ACC112 (cell line): ENCODE data around the gene DNMT3B.
"Not testable (repeated sequence)": the region's sequence is repeated elsewhere in the genome, so short reads cannot be mapped to it uniquely, and the experiment has no call there.

Experiments
- H2AFZ ChIP-seq: fragments of 200-600 bp; sonication (generic); one replicate; pipeline ENCODE4 v1.6.0; 2017; ENCODE audit warnings: antibody characterized with exemption, low read length; ENCODE audit not compliant: unreplicated experiment
- H3K27ac ChIP-seq: fragments of 200-600 bp; sonication (generic); 2 replicates; pipeline ENCODE4 v1.5.1; 2014; ENCODE audit warnings: low read depth, mild to moderate bottlenecking, antibody characterized with exemption, low read length, moderate library complexity
- H3K27me3 ChIP-seq: fragments of 200-600 bp; sonication (generic); 2 replicates; pipeline ENCODE4 v1.6.1; 2014; ENCODE audit warnings: mild to moderate bottlenecking, antibody characterized with exemption, low read length, moderate library complexity, mixed read lengths; ENCODE audit not compliant: insufficient read depth
- H3K36me3 ChIP-seq: fragments of 200-600 bp; sonication (generic); 2 replicates; pipeline ENCODE4 v1.6.1; 2016; ENCODE audit warnings: mild to moderate bottlenecking, antibody characterized with exemption, low read length, moderate library complexity, mixed read lengths; ENCODE audit not compliant: insufficient read depth
- H3K4me1 ChIP-seq: fragments of 200-600 bp; sonication (generic); one replicate; pipeline ENCODE4 v1.6.1; 2016; ENCODE audit warnings: low read length, mixed read lengths; ENCODE audit not compliant: insufficient read depth, unreplicated experiment, control insufficient read depth
- H3K4me3 ChIP-seq: fragments of 200-600 bp; sonication (generic); 2 replicates; pipeline ENCODE4 v1.5.1; 2014; ENCODE audit warnings: mild to moderate bottlenecking, low read depth, low read length
- H3K79me2 ChIP-seq: fragments of 200-600 bp; sonication (generic); one replicate; pipeline ENCODE4 v1.6.0; 2016; ENCODE audit warnings: low read length; ENCODE audit not compliant: control insufficient read depth, unreplicated experiment, insufficient read depth

The DNMT3B gene

GRCh38 chr20:32761831-32762753 lies at the start of gene DNMT3B:
Gene DNMT3B (plus strand): TSS chr20:32762385. CDS start chr20:32780324, 17,939 bp downstream.
- Histone ChIP-seq H3K36me3 (no peaks in the 10 kb centered on the region), H3K79me2 (peaks cover 8% of the 10 kb centered on the region), H3K27me3 (no peaks in the 10 kb centered on the region), H3K27ac (no peak within 1 kb of the TSS), H2AFZ (peak within 1 kb of the TSS; percentile 62), H3K4me3 (peak within 1 kb of the TSS; percentile 82), H3K4me1 (peaks cover 5% of the 10 kb centered on the region)

GRCh38 chr20:32718749-32719348 lies 43.3 kb upstream of the DNMT3B start:
- Histone ChIP-seq H3K4me3 (no peak overlapping the region), H2AFZ (no peak overlapping the region), H3K27ac (no peak overlapping the region), H3K36me3 (no peaks in the 10 kb centered on the region), H3K79me2 (no peaks in the 10 kb centered on the region), H3K27me3 (no peaks in the 10 kb centered on the region), H3K4me1 (no peaks in the 10 kb centered on the region)

GRCh38 chr20:32727683-32728082 lies 34.5 kb upstream of the DNMT3B start:
- H3K27ac ChIP-seq: no peak overlapping the region
- no peak overlapping the region for H2AFZ ChIP-seq
- H3K4me3 ChIP-seq: no peak overlapping the region
- H3K36me3 ChIP-seq: no peaks in the 10 kb centered on the region
- H3K4me1 ChIP-seq: peaks cover 24% of the 10 kb centered on the region
- H3K79me2 ChIP-seq: no peaks in the 10 kb centered on the region
- no peaks in the 10 kb centered on the region for H3K27me3 ChIP-seq

- H2AFZ ChIP-seq, H3K36me3 ChIP-seq, H3K4me3 ChIP-seq, H3K27me3 ChIP-seq, H3K79me2 ChIP-seq, H3K27ac ChIP-seq: not testable (repeated sequence)
- peaks cover 24% of the 10 kb centered on the region for H3K4me1 ChIP-seq
Observed at GRCh38 chr20:32728435-32728834, 33.8 kb upstream of the DNMT3B start.

GRCh38 chr20:32729334-32729733 lies 32.9 kb upstream of the DNMT3B start:
- not testable (repeated sequence) for H3K27ac ChIP-seq, H3K27me3 ChIP-seq, H3K79me2 ChIP-seq, H3K4me3 ChIP-seq, H2AFZ ChIP-seq, H3K36me3 ChIP-seq
- H3K4me1 ChIP-seq: peaks cover 24% of the 10 kb centered on the region

GRCh38 chr20:32731882-32732266 lies 30.3 kb upstream of the DNMT3B start:
- peak overlapping the region; percentile 39; the same call in 1 of the 2 replicates for H3K27ac ChIP-seq

GRCh38 chr20:32737371-32738223 lies 24.6 kb upstream of the DNMT3B start:
- Histone ChIP-seq H3K4me1 (peaks cover 4% of the 10 kb centered on the region), H3K36me3 (no peaks in the 10 kb centered on the region), H3K79me2 (peaks cover 4% of the 10 kb centered on the region), H3K4me3 (no peak overlapping the region), H3K27me3 (no peaks in the 10 kb centered on the region), H2AFZ (no peak overlapping the region), H3K27ac (peak overlapping the region; percentile 67)

More at GRCh38 chr20:32731882-32732266, 30.3 kb upstream of the DNMT3B start:
- Histone ChIP-seq H3K4me3 (peak overlapping the region; percentile 6; the same call in 1 of the 2 replicates), H2AFZ (no peak overlapping the region), H3K79me2 (no peaks in the 10 kb centered on the region), H3K36me3 (no peaks in the 10 kb centered on the region), H3K27me3 (no peaks in the 10 kb centered on the region), H3K4me1 (peaks cover 24% of the 10 kb centered on the region)

GRCh38 chr20:32741151-32741550 lies 21.0 kb upstream of the DNMT3B start:
- H3K27me3 ChIP-seq: no peaks in the 10 kb centered on the region
- peaks cover 16% of the 10 kb centered on the region for H3K79me2 ChIP-seq
- H3K4me1 ChIP-seq: peaks cover 14% of the 10 kb centered on the region
- no peaks in the 10 kb centered on the region for H3K36me3 ChIP-seq
- H3K27ac ChIP-seq: no peak overlapping the region
- H3K4me3 ChIP-seq: no peak overlapping the region
- H2AFZ ChIP-seq: no peak overlapping the region

- peaks cover 16% of the 10 kb centered on the region for H3K79me2 ChIP-seq
Observed at GRCh38 chr20:32742322-32743236, 19.6 kb upstream of the DNMT3B start.

More at GRCh38 chr20:32742322-32743236, 19.6 kb upstream of the DNMT3B start:
- peak overlapping the region; percentile 93 for H3K4me3 ChIP-seq
- no peaks in the 10 kb centered on the region for H3K36me3 ChIP-seq
- H3K4me1 ChIP-seq: peaks cover 20% of the 10 kb centered on the region
- no peak overlapping the region for H3K27ac ChIP-seq
- H2AFZ ChIP-seq: peak overlapping the region; percentile 81
- H3K27me3 ChIP-seq: no peaks in the 10 kb centered on the region
